ENCODE data around the gene CCL16.
"Not testable (repeated sequence)": the region's sequence is repeated elsewhere in the genome, so short reads cannot be mapped to it uniquely, and the experiment has no call there.

The CCL16 gene

GRCh38 chr17:35942588-35943186 lies 38.6 kb downstream of the CCL16 start:
- no peak for DNase-seq (ENCODE audit: low read depth in 4 of 4, low spot score in 1 of 4)

- not testable (repeated sequence) for DNase-seq (ENCODE audit: low read depth in 4 of 4, low spot score in 1 of 4)
Observed at GRCh38 chr17:35938492-35938891, 42.8 kb downstream of the CCL16 start.

GRCh38 chr17:35936063-35936462 lies 45.2 kb downstream of the CCL16 start:
- no peak for DNase-seq (ENCODE audit: low read depth in 4 of 4, low spot score in 1 of 4)

DNA sequence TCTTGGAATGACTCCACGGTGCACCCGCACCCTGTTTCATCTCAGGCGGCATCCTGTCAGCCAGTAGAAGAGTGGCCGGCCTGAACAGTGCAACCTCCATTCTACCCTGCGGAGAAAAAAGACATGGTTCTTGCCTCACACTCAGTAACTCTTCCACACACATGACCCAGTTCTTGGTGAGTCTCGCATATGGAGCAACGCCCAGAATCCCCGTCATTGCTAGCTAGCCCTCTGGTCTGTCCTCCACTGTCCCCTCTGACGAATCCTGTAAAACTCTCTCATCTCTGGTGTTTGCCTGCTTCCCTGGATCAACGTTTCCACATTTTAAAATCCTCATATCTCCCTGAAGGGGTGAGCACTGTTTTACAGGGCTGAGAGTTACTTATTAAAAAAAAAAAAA lies 46.5 kb downstream of the CCL16 start:
- no peak for DNase-seq (ENCODE audit: low read depth in 4 of 4, low spot score in 1 of 4)

DNA sequence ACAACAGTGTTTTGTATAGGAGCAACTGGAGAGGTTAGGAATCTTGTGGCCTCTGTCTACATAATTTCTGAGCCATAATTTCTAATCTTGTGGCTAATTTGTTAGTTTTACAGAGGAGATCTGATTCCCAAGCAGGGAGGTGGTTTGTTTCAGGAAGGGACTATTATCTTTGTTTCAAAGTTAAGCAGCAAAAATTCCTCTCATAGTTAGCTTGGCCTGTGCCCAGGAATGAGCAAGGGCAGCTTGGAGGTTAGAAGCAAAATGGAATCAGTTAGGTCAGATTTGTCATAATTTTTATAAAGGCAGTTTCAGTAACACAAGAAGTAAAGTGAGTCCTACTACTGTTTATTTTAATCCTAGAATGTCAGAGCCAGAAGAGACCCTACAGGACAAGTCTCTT lies 48.7 kb downstream of the CCL16 start:
- DNase-seq (ENCODE audit: low read depth in 4 of 4, low spot score in 1 of 4): no peak

GRCh38 chr17:35931794-35932425 lies 49.4 kb downstream of the CCL16 start:
- DNase-seq (ENCODE audit: low read depth in 4 of 4, low spot score in 1 of 4): no peak

- peak; percentile 59 to 86 (median 70) for DNase-seq (ENCODE audit: low read depth in 4 of 4, low spot score in 1 of 4)
Observed at GRCh38 chr17:35930211-35931065, 50.9 kb downstream of the CCL16 start, which contains the start of gene RDM1. Gene RDM1 (minus strand): TSS chr17:35930773. CDS start chr17:35930727, 46 bp downstream.

- no peak for DNase-seq (ENCODE audit: low read depth in 4 of 4, low spot score in 1 of 4)
Observed at GRCh38 chr17:35927714-35928113, 53.6 kb downstream of the CCL16 start.

All from stimulated activated CD4-positive, alpha-beta T cell treated with anti-CD3 and anti-CD28 coated beads, Interleukin-1b, Interleukin-23, amount 100 ng/mL, for 24 hours (primary cell).